Mesenchymal stem cell (in vitro differentiated cells and primary cell): ENCODE measurements around the gene HIPK3.
A peak's percentile ranks its signal among the peaks of the same experiment; 100 is the strongest.
"Not testable (repeated sequence)": the region's sequence is repeated elsewhere in the genome, so short reads cannot be mapped to it uniquely, and the experiment has no call there.

ENCODE experiments used
- DNase-seq: peaks from one replicate; pipeline ENCODE4 v3.0.0-alpha.2; 2013
- H2AFZ ChIP-seq: one replicate; pipeline ENCODE4 v1.6.1; 2013; ENCODE audit warnings: low read depth, mild to moderate bottlenecking, control low read depth, inconsistent platforms, low read length, moderate library complexity
- H2AK5ac ChIP-seq: 2 replicates; pipeline ENCODE4 v1.6.1; 2013; ENCODE audit warnings: low read length, moderate library complexity, mild to moderate bottlenecking, inconsistent platforms; ENCODE audit not compliant: severe bottlenecking
- H2BK120ac ChIP-seq: one replicate; pipeline ENCODE4 v1.6.1; 2013; ENCODE audit warnings: low read depth, mild to moderate bottlenecking, inconsistent platforms, low read length, moderate library complexity
- H2BK12ac ChIP-seq, 2 experiments: one replicate each; pipeline ENCODE4 v1.6.1; 2013; ENCODE audit warnings: inconsistent platforms in 2 of 2, low read length in 2 of 2, mild to moderate bottlenecking in 2 of 2, moderate library complexity in 2 of 2, control low read depth in 1 of 2
- H2BK15ac ChIP-seq: one replicate; pipeline ENCODE4 v1.6.1; 2013; ENCODE audit warnings: mild to moderate bottlenecking, low read depth, inconsistent platforms; ENCODE audit not compliant: poor library complexity, severe bottlenecking
- H2BK5ac ChIP-seq: 2 replicates; pipeline ENCODE4 v1.6.1; 2013; ENCODE audit warnings: low read depth, mild to moderate bottlenecking, low read length, control low read depth, inconsistent platforms; ENCODE audit not compliant: poor library complexity, severe bottlenecking
- H3K14ac ChIP-seq, 2 experiments: one replicate each; pipeline ENCODE4 v1.6.1; 2013; ENCODE audit warnings: inconsistent platforms in 2 of 2, low read length in 2 of 2, control low read depth in 1 of 2, mild to moderate bottlenecking in 1 of 2, moderate library complexity in 1 of 2
- H3K18ac ChIP-seq, 2 experiments: one replicate each; pipeline ENCODE4 v1.6.1; 2013; ENCODE audit warnings: inconsistent platforms in 2 of 2, low read length in 2 of 2, control low read depth in 1 of 2, low read depth in 1 of 2, mild to moderate bottlenecking in 1 of 2
- H3K23ac ChIP-seq, 2 experiments: one replicate each; pipeline ENCODE4 v1.6.1; 2013; ENCODE audit warnings: inconsistent platforms in 2 of 2, low read length in 2 of 2, mild to moderate bottlenecking in 2 of 2, moderate library complexity in 2 of 2, control low read depth in 1 of 2
- H3K27ac ChIP-seq: 2 replicates; pipeline ENCODE4 v1.5.1; 2013; ENCODE audit warnings: mild to moderate bottlenecking, moderate library complexity, low read length, control low read depth, inconsistent platforms; ENCODE audit not compliant: poor library complexity, severe bottlenecking
- H3K27me3 ChIP-seq, 2 experiments: 2 replicates each; pipeline versions ENCODE4 v1.6.1 to v1.7.0; 2013; ENCODE audit warnings: low read length in 2 of 2, mild to moderate bottlenecking in 2 of 2, moderate library complexity in 2 of 2, control low read depth in 1 of 2, inconsistent platforms in 1 of 2; ENCODE audit not compliant: control insufficient read depth in 1 of 2, insufficient read depth in 1 of 2
- H3K36me3 ChIP-seq, 2 experiments: 2 replicates each; pipeline versions ENCODE4 v1.6.1 to v1.7.0; 2013; ENCODE audit warnings: low read length in 2 of 2, control low read depth in 1 of 2, inconsistent platforms in 1 of 2, low read depth in 1 of 2, mild to moderate bottlenecking in 1 of 2; ENCODE audit not compliant: insufficient read depth in 2 of 2, control insufficient read depth in 1 of 2
- H3K4ac ChIP-seq, 2 experiments: one replicate each; pipeline ENCODE4 v1.6.1; 2013; ENCODE audit warnings: inconsistent platforms in 2 of 2, low read length in 2 of 2, mild to moderate bottlenecking in 2 of 2, moderate library complexity in 2 of 2, control low read depth in 1 of 2, low read depth in 1 of 2
- H3K4me1 ChIP-seq: 2 replicates; pipeline ENCODE4 v1.6.1; 2013; ENCODE audit warnings: low read depth, low read length, control low read depth; ENCODE audit not compliant: control insufficient read depth, insufficient read depth
- H3K4me2 ChIP-seq: 2 replicates; pipeline ENCODE4 v1.6.1; 2013; ENCODE audit warnings: low read length, mild to moderate bottlenecking, inconsistent platforms; ENCODE audit not compliant: poor library complexity, severe bottlenecking
- H3K4me3 ChIP-seq, 2 experiments: 2 replicates each; pipeline versions ENCODE4 v1.5.1 to v1.7.0; 2013; ENCODE audit warnings: low read length in 2 of 2, mild to moderate bottlenecking in 2 of 2, control low read depth in 1 of 2, low read depth in 1 of 2; ENCODE audit not compliant: insufficient read depth in 1 of 2
- H3K79me1 ChIP-seq: replicated peaks from 2 replicates; pipeline ENCODE4 v1.6.1; 2013; ENCODE audit warnings: mild to moderate bottlenecking, control low read depth, low read length, inconsistent platforms; ENCODE audit not compliant: poor library complexity, severe bottlenecking
- H3K9ac ChIP-seq: 2 replicates; pipeline ENCODE4 v1.7.0; 2013; ENCODE audit warnings: mild to moderate bottlenecking, low read length, moderate library complexity
- H3K9me3 ChIP-seq: 2 replicates; pipeline ENCODE4 v1.7.0; 2013; ENCODE audit warnings: mild to moderate bottlenecking, low read length; ENCODE audit not compliant: control insufficient read depth
- H4K8ac ChIP-seq: one replicate; pipeline ENCODE4 v1.6.1; 2013; ENCODE audit warnings: inconsistent platforms, mild to moderate bottlenecking, low read length, moderate library complexity
- H4K91ac ChIP-seq: one replicate; pipeline ENCODE4 v1.6.1; 2013; ENCODE audit warnings: mild to moderate bottlenecking, low read length, inconsistent platforms
- WGBS: methylation state at CpG from one replicate; pipeline ENCODE4 v1.1.7; 2013; ENCODE audit warnings: mixed read lengths; 5-methylcytosine and 5-hydroxymethylcytosine counted together

Gene HIPK3

DNA sequence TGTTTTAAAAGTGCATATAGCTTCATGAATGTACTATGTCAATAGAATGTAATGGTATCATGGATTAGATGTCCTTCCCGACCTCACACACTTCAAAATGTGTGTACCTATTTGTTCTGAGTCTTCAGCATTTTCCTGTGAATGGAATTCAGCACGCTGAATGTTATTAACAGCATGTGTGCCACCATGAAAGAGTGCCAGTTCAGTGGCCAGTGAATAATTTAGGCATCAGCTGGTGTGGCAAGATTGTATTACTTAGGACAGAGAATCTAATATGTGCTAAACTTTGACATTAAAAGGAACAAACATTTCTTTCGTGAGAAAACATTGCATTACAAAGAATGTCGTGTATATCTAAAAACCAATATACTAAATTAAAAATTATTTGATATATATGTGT, 46.4 kb downstream of the HIPK3 start:
- no peak overlapping the region for H3K4me3 ChIP-seq
- H3K18ac ChIP-seq = no peak overlapping the region
- DNase-seq = no peak
- H3K36me3 ChIP-seq = peaks cover 10 to 25% of the 10 kb centered on the region in 2 experiments
- H3K4me2 ChIP-seq = no peak overlapping the region
- H2BK5ac ChIP-seq = no peak overlapping the region
- no peak overlapping the region for H4K8ac ChIP-seq
- H2AFZ ChIP-seq = no peak overlapping the region
- H3K79me1 ChIP-seq = peaks cover 10% of the 10 kb centered on the region
- 97% methylated on average over 2 of the region's 4 CpGs for WGBS
- H2BK12ac ChIP-seq = no peak overlapping the region
- H3K9ac ChIP-seq = no peak overlapping the region
- H3K9me3 ChIP-seq = peaks cover 1% of the 10 kb centered on the region
- H3K23ac ChIP-seq = no peak overlapping the region
- no peak overlapping the region for H4K91ac ChIP-seq
- no peak overlapping the region for H3K4ac ChIP-seq
- H3K4me1 ChIP-seq = no peaks in the 10 kb centered on the region
- no peak overlapping the region for H2BK120ac ChIP-seq
- no peak overlapping the region for H2AK5ac ChIP-seq
- H2BK15ac ChIP-seq = no peak overlapping the region
- no peak overlapping the region for H3K14ac ChIP-seq
- H3K27me3 ChIP-seq = no peaks in the 10 kb centered on the region
- H3K27ac ChIP-seq = no peak overlapping the region

DNA sequence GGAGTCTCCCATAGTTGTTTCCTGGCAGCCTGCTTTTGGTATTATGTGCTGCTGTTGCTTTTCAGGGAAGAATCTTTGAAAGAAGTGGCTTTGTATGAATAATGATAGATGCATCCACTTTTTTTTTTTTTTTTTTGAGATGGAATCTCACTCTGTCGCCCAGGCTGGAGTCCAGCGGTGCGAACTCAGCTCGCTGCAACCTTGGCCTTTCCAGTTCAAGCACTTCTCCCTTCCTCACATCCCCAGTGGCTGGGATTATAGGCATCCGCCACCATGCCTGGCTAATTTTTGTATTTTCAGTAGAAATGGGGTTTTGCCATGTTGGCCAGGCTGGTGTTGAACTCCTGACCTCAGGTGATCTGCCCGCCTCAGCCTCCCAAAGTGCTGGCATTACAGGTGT, 49.6 kb downstream of the HIPK3 start:
- not testable (repeated sequence) for H3K79me1 ChIP-seq, H3K9ac ChIP-seq, H4K91ac ChIP-seq, H3K18ac ChIP-seq, H3K9me3 ChIP-seq, H3K4me1 ChIP-seq, H3K4me3 ChIP-seq, H2BK5ac ChIP-seq, H2BK120ac ChIP-seq, H2AFZ ChIP-seq, H4K8ac ChIP-seq, DNase-seq, H2BK12ac ChIP-seq, H2BK15ac ChIP-seq, H2AK5ac ChIP-seq, H3K4ac ChIP-seq, H3K14ac ChIP-seq, H3K23ac ChIP-seq, H3K27ac ChIP-seq, H3K4me2 ChIP-seq, H3K27me3 ChIP-seq
- H3K36me3 ChIP-seq = peaks cover 0 to 24% of the 10 kb centered on the region in 2 experiments
- WGBS = 100% methylated on average over 5 of the region's 6 CpGs

DNA sequence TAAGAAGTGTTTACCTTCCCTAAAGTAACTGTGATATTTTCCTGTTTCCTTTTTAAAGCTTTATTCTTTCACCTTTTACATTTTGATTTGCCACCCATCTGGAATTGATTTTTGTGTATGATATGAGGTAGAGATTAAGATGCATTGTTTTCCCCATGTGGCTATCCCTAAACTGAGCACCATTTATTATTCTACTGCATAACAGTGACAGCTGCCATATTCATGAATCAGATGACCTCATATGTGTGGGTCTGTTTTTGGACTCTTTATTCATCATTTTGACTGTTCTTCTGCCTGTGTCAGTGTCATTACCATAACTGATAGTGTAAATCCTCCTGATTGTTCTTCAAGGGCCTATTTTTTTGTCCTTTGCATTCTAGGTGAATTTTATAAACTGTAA, 50.8 kb downstream of the HIPK3 start:
- Histone ChIP-seq H2AFZ (no peak overlapping the region), H3K27me3 (no peaks in the 10 kb centered on the region), H3K9me3 (no peaks in the 10 kb centered on the region), H2BK5ac (no peak overlapping the region), H3K27ac (no peak overlapping the region), H4K8ac (no peak overlapping the region), H2BK15ac (no peak overlapping the region), H2AK5ac (no peak overlapping the region), H3K36me3 (peaks cover 0 to 22% of the 10 kb centered on the region in 2 experiments), H3K4me2 (no peak overlapping the region), H3K79me1 (peaks cover 7% of the 10 kb centered on the region), H3K4ac (no peak overlapping the region), H3K4me3 (no peak overlapping the region), H3K23ac (no peak overlapping the region), H4K91ac (no peak overlapping the region), H3K14ac (no peak overlapping the region), H3K18ac (no peak overlapping the region), H2BK12ac (no peak overlapping the region), H2BK120ac (no peak overlapping the region), H3K9ac (no peak overlapping the region), H3K4me1 (peaks cover 5% of the 10 kb centered on the region)
- DNase-seq = no peak

DNA sequence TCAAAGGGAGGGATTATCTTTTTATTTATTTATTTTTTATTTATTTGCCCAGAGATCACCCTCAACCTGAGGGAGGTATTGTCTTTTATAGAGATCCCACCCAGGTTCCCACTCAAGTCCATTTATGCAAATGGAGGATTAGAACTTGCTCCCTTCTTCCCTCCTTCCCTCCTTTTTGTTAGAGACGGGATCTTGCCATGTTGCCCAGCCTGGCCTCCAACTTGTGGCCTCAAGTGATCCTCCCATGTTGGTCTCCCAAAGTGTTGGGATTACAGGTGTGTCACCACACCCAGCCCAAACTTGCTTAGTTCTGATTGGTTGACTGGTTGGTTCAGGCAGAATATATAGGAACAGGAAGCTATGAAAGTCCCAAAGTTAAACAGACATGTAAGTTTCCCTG, 51.9 kb downstream of the HIPK3 start:
- H3K9ac ChIP-seq = no peak overlapping the region
- DNase-seq = no peak
- no peak overlapping the region for H2BK15ac ChIP-seq
- no peak overlapping the region for H3K14ac ChIP-seq
- H2AK5ac ChIP-seq = no peak overlapping the region
- no peak overlapping the region for H3K4ac ChIP-seq
- H3K18ac ChIP-seq = peak overlapping the region in 1 of 2 experiments; percentile 8
- no peak overlapping the region for H3K4me3 ChIP-seq
- no peak overlapping the region for H4K8ac ChIP-seq
- WGBS = 100% methylated on average over 1 of the region's 1 CpG
- H4K91ac ChIP-seq = no peak overlapping the region
- H2BK5ac ChIP-seq = no peak overlapping the region
- no peak overlapping the region for H3K23ac ChIP-seq
- H3K27me3 ChIP-seq = no peaks in the 10 kb centered on the region
- H2BK12ac ChIP-seq = no peak overlapping the region
- peaks cover 4% of the 10 kb centered on the region for H3K79me1 ChIP-seq
- no peak overlapping the region for H2BK120ac ChIP-seq
- no peak overlapping the region for H2AFZ ChIP-seq
- no peaks in the 10 kb centered on the region for H3K9me3 ChIP-seq
- no peak overlapping the region for H3K27ac ChIP-seq
- H3K4me2 ChIP-seq = no peak overlapping the region
- peaks cover 0 to 22% of the 10 kb centered on the region in 2 experiments for H3K36me3 ChIP-seq
- peaks cover 5% of the 10 kb centered on the region for H3K4me1 ChIP-seq
